Measurements from ENCODE around the gene MPDZ. TPM values are rescaled to one million over a fixed set of nuclear protein-coding genes. Genes with fewer than 3 reads are reported as not detected.

MPDZ gene
- total RNA-seq, 1 donor: 62.6 TPM

GRCh38 chr9:13110766-13111417 is 168.6 kb downstream of the MPDZ start:
- TF ChIP-seq CTCF (IDR thresholded peaks at IDR 0.05; ENCODE audit: insufficient read depth, low read depth, low read length): no peak
- no peak overlapping the region for H3K4me3 ChIP-seq (ENCODE audit: low read depth, low read length)
- peak; percentile 53 for DNase-seq (ENCODE audit: low read depth)

- H3K4me3 ChIP-seq (ENCODE audit: low read depth, low read length): no peak overlapping the region
- no peak for TF ChIP-seq CTCF (IDR thresholded peaks at IDR 0.05; ENCODE audit: insufficient read depth, low read depth, low read length)
- DNase-seq (ENCODE audit: low read depth): no peak
Measured at GRCh38 chr9:13109781-13110180, 169.7 kb downstream of the MPDZ start.

- no peak for DNase-seq (ENCODE audit: low read depth)
- no peak overlapping the region for H3K4me3 ChIP-seq (ENCODE audit: low read depth, low read length)
- no peak for TF ChIP-seq CTCF (IDR thresholded peaks at IDR 0.05; ENCODE audit: insufficient read depth, low read depth, low read length)
Measured at GRCh38 chr9:13107008-13107407, 172.5 kb downstream of the MPDZ start.

GRCh38 chr9:13100914-13101572 is 178.4 kb downstream of the MPDZ start:
- no peak for DNase-seq (ENCODE audit: low read depth)

GRCh38 chr9:13095056-13095455 is 184.4 kb downstream of the MPDZ start:
- TF ChIP-seq CTCF (IDR thresholded peaks at IDR 0.05; ENCODE audit: insufficient read depth, low read depth, low read length): no peak
- H3K4me3 ChIP-seq (ENCODE audit: low read depth, low read length): no peak overlapping the region
- no peak for DNase-seq (ENCODE audit: low read depth)

More at GRCh38 chr9:13100914-13101572, 178.4 kb downstream of the MPDZ start:
- no peak overlapping the region for H3K4me3 ChIP-seq (ENCODE audit: low read depth, low read length)
- no peak for TF ChIP-seq CTCF (IDR thresholded peaks at IDR 0.05; ENCODE audit: insufficient read depth, low read depth, low read length)

- no peak for DNase-seq (ENCODE audit: low read depth)
- no peak for TF ChIP-seq CTCF (IDR thresholded peaks at IDR 0.05; ENCODE audit: insufficient read depth, low read depth, low read length)
- H3K4me3 ChIP-seq (ENCODE audit: low read depth, low read length): no peak overlapping the region
Measured at GRCh38 chr9:13090628-13091027, 188.9 kb downstream of the MPDZ start.
